HUES6 (cell line): ENCODE measurements around the gene RRAGB.
"Not testable (repeated sequence)": the region's sequence is repeated elsewhere in the genome, so short reads cannot be mapped to it uniquely, and the experiment has no call there.

ENCODE experiments used
- H3K27ac ChIP-seq: 2 replicates; pipeline ENCODE4 v1.7.0; 2013; ENCODE audit warnings: low read depth, mild to moderate bottlenecking, low read length, inconsistent platforms
- H3K27me3 ChIP-seq: 2 replicates; pipeline ENCODE4 v1.6.1; 2013; ENCODE audit warnings: low read length; ENCODE audit not compliant: control insufficient read depth, insufficient read depth
- H3K36me3 ChIP-seq: 2 replicates; pipeline ENCODE4 v1.6.1; 2013; ENCODE audit warnings: low read length; ENCODE audit not compliant: control insufficient read depth, insufficient read depth
- H3K4me1 ChIP-seq: 2 replicates; pipeline ENCODE4 v1.6.1; 2013; ENCODE audit warnings: low read length; ENCODE audit not compliant: control insufficient read depth, insufficient read depth
- H3K4me3 ChIP-seq: 2 replicates; pipeline ENCODE4 v1.5.1; 2013; ENCODE audit warnings: low read depth, low read length
- H3K9ac ChIP-seq: one replicate; pipeline ENCODE4 v1.6.1; 2013; ENCODE audit warnings: mild to moderate bottlenecking, low read length
- H3K9me3 ChIP-seq: 2 replicates; pipeline ENCODE4 v1.6.1; 2013; ENCODE audit warnings: low read depth, low read length; ENCODE audit not compliant: control insufficient read depth, insufficient read depth

RRAGB gene, protein sequence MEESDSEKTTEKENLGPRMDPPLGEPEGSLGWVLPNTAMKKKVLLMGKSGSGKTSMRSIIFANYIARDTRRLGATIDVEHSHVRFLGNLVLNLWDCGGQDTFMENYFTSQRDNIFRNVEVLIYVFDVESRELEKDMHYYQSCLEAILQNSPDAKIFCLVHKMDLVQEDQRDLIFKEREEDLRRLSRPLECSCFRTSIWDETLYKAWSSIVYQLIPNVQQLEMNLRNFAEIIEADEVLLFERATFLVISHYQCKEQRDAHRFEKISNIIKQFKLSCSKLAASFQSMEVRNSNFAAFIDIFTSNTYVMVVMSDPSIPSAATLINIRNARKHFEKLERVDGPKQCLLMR

DNA sequence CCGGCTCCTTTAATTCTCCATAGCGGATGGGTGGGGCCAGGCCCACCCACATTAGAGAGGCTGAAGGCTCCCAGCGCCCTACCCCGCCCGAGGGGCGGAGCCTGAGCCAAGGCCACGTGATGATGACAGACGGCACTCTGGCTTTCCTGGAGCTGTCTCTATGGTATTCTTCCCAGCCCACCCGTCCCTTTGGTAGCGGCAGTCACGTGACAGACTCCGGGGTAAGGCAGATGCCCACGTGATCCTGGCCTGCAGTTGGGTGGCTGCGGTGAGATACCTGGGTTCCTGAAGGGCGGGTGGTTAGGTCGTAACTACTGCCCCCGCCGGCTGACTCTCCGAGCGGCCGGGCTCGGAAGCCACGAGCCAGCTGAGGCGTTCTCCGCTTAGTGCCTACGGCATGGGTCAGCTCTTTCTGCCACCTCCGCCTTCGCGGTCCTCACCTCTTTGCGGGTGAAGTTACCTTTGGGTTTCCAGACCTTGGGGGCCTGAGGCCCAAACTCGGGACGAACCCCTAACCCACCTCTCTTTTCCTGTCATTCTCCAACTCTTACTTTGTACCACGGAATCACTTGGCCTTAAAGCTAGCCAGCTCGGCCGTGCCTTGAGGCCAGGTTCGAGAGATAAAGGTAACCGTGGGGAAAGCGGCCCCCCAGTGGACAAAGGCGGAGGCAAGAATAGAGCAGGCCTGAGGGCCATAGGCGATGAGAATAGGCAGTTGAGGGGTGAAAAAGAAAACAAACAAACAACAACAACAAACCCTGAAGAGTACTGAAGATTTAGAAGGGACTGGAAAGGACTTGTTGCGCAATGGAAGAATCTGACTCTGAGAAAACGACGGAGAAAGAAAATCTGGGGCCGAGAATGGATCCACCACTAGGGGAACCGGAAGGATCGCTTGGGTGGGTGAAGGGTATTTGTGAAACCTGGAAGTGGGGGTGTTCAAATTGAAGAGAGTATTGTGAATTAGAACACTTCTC, at the start of gene RRAGB:
TSS of gene RRAGB (plus strand) at position 229 of the 977 bp plus-strand sequence. CDS start at position 808, 579 bp downstream.
- no peak within 1 kb of the TSS; the same call in 1 of the 2 replicates for H3K27ac ChIP-seq
- peak within 1 kb of the TSS; percentile 84 for H3K4me3 ChIP-seq
- H3K9me3 ChIP-seq = peaks cover 22% of the 10 kb centered on the region; the same call in 1 of the 2 replicates
- H3K9ac ChIP-seq = peak within 1 kb of the TSS; percentile 76
- H3K36me3 ChIP-seq = peaks cover 27% of the 10 kb centered on the region
- no peaks in the 10 kb centered on the region for H3K27me3 ChIP-seq
- no peaks in the 10 kb centered on the region for H3K4me1 ChIP-seq

DNA sequence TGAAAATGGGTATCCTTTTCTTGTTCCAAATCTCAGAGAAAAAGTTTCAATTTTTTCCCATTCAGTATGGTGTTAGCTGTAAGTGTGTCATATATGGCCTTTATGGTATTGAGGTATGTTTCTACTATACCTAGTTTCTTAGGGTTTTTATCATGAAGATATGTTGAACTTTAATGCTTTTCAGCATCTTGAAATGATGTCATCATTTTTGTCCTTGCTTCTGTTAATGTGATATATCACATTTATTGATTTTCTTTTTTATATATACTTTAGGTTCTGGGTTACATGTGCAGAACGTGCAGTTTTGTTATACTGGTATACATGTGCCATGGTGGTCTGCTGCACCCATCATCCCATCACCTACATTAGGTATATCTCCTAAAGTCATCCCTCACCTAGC, 49.5 kb upstream of the RRAGB start:
- no peaks in the 10 kb centered on the region for H3K4me1 ChIP-seq
- peaks cover 23% of the 10 kb centered on the region; the same call in 1 of the 2 replicates for H3K9me3 ChIP-seq
- H3K9ac ChIP-seq = no peak overlapping the region
- H3K4me3 ChIP-seq = no peak overlapping the region
- H3K36me3 ChIP-seq = no peaks in the 10 kb centered on the region
- no peak overlapping the region for H3K27ac ChIP-seq
- no peaks in the 10 kb centered on the region; the same call in 1 of the 2 replicates for H3K27me3 ChIP-seq

DNA sequence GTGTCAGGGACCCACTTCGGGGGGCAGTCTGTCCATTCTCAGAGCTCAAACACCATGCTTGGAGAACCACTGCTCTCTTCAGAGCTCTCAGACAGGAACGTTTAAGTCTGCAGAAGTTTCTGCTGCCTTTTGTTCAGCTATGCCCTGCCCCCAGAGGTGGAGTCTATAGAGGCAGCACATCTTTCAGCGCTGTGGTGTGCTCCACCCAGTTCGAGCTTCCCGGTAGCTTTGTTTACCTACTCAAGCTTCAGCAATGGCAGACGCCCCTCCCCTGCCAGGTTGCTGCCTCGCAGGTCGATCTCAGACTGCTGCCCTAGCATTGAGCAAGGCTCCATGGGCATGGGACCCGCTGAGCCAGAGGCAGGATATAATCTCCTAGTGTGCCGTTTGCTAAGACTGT, 29.0 kb upstream of the RRAGB start:
- not testable (repeated sequence) for H3K4me1 ChIP-seq, H3K27me3 ChIP-seq, H3K4me3 ChIP-seq, H3K27ac ChIP-seq, H3K36me3 ChIP-seq, H3K9ac ChIP-seq
- peaks cover 30% of the 10 kb centered on the region; the same call in 1 of the 2 replicates for H3K9me3 ChIP-seq

DNA sequence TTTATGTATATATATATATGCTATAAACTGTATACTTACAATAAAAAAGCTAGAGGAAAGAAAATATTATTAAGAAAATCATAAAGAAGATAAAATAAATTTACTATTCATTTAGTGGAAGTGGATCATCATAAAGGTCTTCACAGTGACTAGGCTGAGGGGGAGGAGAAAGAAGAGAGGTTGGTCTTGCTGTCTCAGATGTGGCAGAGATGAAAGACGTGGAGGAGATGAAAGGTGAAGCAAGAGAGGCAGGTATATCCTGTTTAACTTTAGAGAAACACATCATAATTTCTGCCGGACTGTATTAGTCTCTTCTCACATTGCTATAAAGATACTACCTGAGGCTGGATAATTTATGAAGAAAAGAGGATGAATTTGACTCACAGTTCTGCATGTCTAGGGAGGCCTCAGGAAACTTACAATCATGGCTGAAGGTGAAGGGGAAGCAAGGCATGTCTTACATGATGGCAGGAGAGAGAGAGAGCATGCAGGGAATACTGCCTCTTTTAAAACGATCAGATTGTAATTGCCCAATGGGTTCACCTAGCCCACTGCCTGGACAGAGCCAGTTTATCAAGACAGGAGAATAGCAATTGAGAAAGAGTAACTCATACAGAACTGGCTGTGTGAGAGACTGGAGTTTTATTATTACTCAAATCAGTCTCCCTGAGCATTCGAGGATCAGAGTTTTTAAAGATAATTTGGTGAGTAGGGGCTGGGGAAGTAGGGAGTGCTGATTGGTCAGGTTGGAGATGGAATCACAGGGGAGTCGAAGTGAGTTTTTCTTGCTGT, 22.1 kb upstream of the RRAGB start:
- no peaks in the 10 kb centered on the region for H3K4me1 ChIP-seq
- no peak overlapping the region for H3K27ac ChIP-seq
- no peak overlapping the region for H3K4me3 ChIP-seq
- H3K9me3 ChIP-seq = peaks cover 25% of the 10 kb centered on the region; the same call in 1 of the 2 replicates
- no peaks in the 10 kb centered on the region for H3K36me3 ChIP-seq
- no peaks in the 10 kb centered on the region for H3K27me3 ChIP-seq
- no peak overlapping the region for H3K9ac ChIP-seq

DNA sequence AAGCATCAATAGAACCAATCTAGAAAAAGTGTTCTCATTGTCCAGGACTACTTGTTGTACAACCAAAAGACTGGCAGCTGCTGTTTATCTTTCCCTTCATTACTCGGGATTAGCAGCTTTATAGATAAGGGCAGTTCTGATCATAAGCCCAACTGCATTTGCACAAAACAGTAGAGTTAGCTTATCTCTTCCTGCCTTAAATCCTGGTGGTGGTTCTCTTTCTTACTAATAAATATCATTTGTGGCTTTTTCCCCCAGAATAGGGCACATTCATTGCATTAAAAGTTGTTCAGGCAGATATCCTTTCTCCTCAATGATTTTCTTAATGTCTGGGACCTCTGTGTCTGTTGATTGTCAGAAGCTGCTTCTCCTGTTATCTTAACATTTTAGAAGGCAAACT, 20.2 kb upstream of the RRAGB start:
- H3K27ac ChIP-seq = no peak overlapping the region
- no peaks in the 10 kb centered on the region for H3K4me1 ChIP-seq
- no peaks in the 10 kb centered on the region for H3K36me3 ChIP-seq
- H3K9me3 ChIP-seq = peaks cover 38% of the 10 kb centered on the region
- H3K4me3 ChIP-seq = no peak overlapping the region
- H3K9ac ChIP-seq = no peak overlapping the region
- no peaks in the 10 kb centered on the region for H3K27me3 ChIP-seq

DNA sequence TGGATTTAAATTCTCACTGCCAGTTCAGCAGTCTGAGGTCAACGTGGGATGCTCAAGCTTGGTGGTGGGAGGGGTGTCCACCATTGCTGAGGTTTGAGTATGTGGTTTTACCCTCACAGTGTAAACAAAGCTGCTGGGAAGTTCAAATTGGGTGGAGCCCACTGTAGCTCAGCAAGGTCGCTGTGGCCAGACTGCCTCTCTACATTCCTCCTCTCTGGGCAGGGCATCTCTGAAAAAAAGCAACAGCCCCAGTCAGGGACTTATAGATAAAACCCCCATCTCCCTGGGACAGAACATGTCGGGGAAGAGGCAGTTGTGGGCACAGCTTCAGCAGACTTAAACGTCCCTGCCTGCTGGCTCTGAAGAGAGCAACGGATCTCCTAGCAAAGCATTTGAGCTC, 14.9 kb upstream of the RRAGB start:
- Histone ChIP-seq H3K36me3 (no peaks in the 10 kb centered on the region), H3K9ac (no peak overlapping the region), H3K27ac (no peak overlapping the region), H3K9me3 (peaks cover 48% of the 10 kb centered on the region), H3K4me1 (no peaks in the 10 kb centered on the region), H3K4me3 (no peak overlapping the region), H3K27me3 (no peaks in the 10 kb centered on the region)

DNA sequence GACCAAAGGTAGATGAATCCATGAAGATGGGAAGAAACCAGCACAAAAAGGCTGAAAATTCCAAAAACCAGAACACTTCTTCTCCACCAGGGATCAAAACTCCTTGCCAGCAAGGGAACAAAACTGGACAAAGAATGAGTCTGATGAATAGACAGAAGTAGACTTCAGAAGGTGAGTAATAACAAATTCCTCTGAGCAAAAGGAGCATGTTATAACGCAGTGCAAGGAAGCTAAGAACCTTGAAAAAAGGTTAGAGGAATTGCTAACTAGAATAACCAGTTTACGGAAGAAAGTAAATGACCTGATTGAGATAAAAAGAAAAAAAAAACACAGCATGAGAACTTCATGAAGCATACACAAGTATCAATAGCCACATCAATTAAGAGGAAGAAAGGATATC, 14.1 kb upstream of the RRAGB start:
- not testable (repeated sequence) for H3K27ac ChIP-seq, H3K9ac ChIP-seq, H3K4me3 ChIP-seq, H3K4me1 ChIP-seq, H3K27me3 ChIP-seq, H3K36me3 ChIP-seq
- H3K9me3 ChIP-seq = peaks cover 51% of the 10 kb centered on the region

DNA sequence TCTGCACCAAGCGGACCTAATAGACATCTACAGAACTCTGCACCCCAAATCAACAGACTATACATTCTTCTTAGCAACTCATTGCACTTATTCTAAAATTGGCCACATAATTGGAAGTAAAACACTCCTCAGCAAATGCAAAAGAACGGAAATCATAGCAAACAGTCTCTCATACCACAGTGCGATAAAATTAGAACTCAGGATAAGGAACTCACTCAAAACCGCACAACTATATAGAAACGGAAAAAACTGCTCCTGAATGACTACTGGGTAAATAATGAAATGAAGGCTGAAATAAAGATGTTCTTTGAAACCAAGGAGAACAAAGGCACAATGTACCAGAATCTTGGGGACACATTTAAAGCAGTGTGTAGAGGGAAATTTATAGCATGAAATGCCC, 12.5 kb upstream of the RRAGB start:
- H3K9ac ChIP-seq, H3K4me1 ChIP-seq, H3K27ac ChIP-seq, H3K4me3 ChIP-seq, H3K36me3 ChIP-seq, H3K27me3 ChIP-seq: not testable (repeated sequence)
- peaks cover 56% of the 10 kb centered on the region for H3K9me3 ChIP-seq

DNA sequence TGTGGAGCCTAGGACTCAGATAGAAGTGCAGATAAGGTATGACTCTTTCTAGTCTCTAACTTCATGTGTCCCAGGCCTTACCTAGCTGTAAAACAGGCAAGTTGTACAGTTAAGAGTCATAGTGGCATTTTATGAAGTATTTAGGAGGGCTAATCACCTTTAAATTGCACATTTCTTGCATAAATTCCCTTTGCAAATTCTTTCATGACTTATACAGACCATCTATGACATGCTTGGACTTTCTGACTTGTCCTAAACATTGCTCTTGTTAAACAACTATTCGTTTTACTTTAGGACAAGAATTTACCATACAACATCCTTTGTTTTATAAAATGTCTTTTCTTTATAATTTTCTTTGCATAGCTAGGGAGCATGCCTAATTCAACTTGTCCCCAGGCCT, 7.8 kb upstream of the RRAGB start:
- Histone ChIP-seq H3K27me3 (no peaks in the 10 kb centered on the region), H3K4me1 (no peaks in the 10 kb centered on the region)

DNA sequence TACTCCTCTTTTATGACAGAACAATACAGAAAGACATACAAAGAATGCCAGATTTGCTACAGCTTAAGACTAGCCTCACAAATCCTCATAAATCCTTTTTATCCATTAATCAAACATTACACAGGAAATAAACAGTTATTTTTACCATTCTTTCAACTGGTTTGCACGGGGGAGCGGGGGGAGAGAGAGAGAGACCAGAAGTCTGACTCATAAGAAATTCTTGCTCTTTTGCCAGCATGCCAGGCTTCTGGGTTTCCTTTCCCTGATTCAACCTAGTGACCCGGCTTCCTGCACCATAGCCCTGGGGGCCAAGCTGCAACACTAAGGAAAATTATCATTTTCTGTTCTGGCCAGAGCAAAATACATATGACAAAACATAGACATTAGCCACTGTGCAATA, 6.8 kb upstream of the RRAGB start:
- no peaks in the 10 kb centered on the region for H3K36me3 ChIP-seq
- H3K9me3 ChIP-seq = peaks cover 67% of the 10 kb centered on the region
- H3K4me1 ChIP-seq = no peaks in the 10 kb centered on the region
- no peaks in the 10 kb centered on the region for H3K27me3 ChIP-seq
- no peak overlapping the region for H3K4me3 ChIP-seq
- no peak overlapping the region for H3K27ac ChIP-seq
- H3K9ac ChIP-seq = no peak overlapping the region

More for the DNA sequence above, 7.8 kb upstream of the RRAGB start:
- Histone ChIP-seq H3K36me3 (no peaks in the 10 kb centered on the region), H3K9me3 (peaks cover 61% of the 10 kb centered on the region), H3K27ac (no peak overlapping the region), H3K9ac (no peak overlapping the region), H3K4me3 (no peak overlapping the region)
